DND-41 (cell line): ENCODE data around the gene PHF21B.

Source experiments
- ATAC-seq: fragments of 200-7000 bp; cut with Tn5 transposase; 3 replicates; pipeline ENCODE4 v1.9.1; 2021; ENCODE audit warnings: low read depth; ENCODE audit not compliant: insufficient read depth
- DNase-seq: peaks from one replicate; pipeline ENCODE4 v3.0.0-alpha.2; 2020
- H2AFZ ChIP-seq: 2 replicates; pipeline ENCODE4 v1.6.0; 2012; ENCODE audit warnings: low read depth, low read length
- H3K27ac ChIP-seq: 2 replicates; pipeline ENCODE4 v1.5.1; 2012; ENCODE audit warnings: low read length, inconsistent platforms
- H3K27me3 ChIP-seq: fragments of 200-600 bp; sonication (generic); 2 replicates; pipeline ENCODE4 v1.6.0; 2012; ENCODE audit warnings: low read length, mild to moderate bottlenecking, inconsistent platforms; ENCODE audit not compliant: insufficient read depth, poor library complexity
- H3K36me3 ChIP-seq: 2 replicates; pipeline ENCODE4 v1.5.1; 2012; ENCODE audit warnings: low read length, inconsistent platforms; ENCODE audit not compliant: insufficient read depth
- H3K4me1 ChIP-seq: 2 replicates; pipeline ENCODE4 v1.5.1; 2012; ENCODE audit warnings: mild to moderate bottlenecking, low read length; ENCODE audit not compliant: insufficient read depth
- H3K4me2 ChIP-seq: 2 replicates; pipeline ENCODE4 v1.6.0; 2012; ENCODE audit warnings: mild to moderate bottlenecking, moderate library complexity, low read length, inconsistent platforms; ENCODE audit not compliant: insufficient read depth
- H3K4me3 ChIP-seq, 2 experiments: fragments of 200-600 bp in 1 of 2; shearing (Covaris generic) in 1 of 2; 2 replicates each; pipeline ENCODE4 v1.5.1; 2012 to 2016; ENCODE audit warnings: inconsistent platforms in 2 of 2, low read length in 2 of 2, mild to moderate bottlenecking in 2 of 2, low read depth in 1 of 2, moderate library complexity in 1 of 2
- H3K79me2 ChIP-seq: 2 replicates; pipeline ENCODE4 v1.6.0; 2012; ENCODE audit warnings: low read length, inconsistent platforms; ENCODE audit not compliant: insufficient read depth
- H3K9ac ChIP-seq: 2 replicates; pipeline ENCODE4 v1.6.0; 2012; ENCODE audit warnings: low read depth, mild to moderate bottlenecking, inconsistent platforms, low read length, moderate library complexity
- H3K9me3 ChIP-seq: 2 replicates; pipeline ENCODE4 v1.5.1; 2012; ENCODE audit warnings: low read length, moderate library complexity, mild to moderate bottlenecking, inconsistent platforms; ENCODE audit not compliant: insufficient read depth, severe bottlenecking
- H4K20me1 ChIP-seq: 2 replicates; pipeline ENCODE4 v1.6.0; 2012; ENCODE audit warnings: low read length; ENCODE audit not compliant: insufficient read depth
- EZH2 ChIP-seq: IDR thresholded peaks from 3 replicates; pipeline ENCODE4 v1.6.1; 2012; ENCODE audit warnings: borderline replicate concordance, low read depth, mild to moderate bottlenecking, moderate library complexity, low read length, inconsistent platforms; ENCODE audit not compliant: severe bottlenecking
- TF ChIP-seq, protein P1 (sequence below): IDR thresholded peaks from 2 replicates; pipeline ENCODE4 v1.5.1; 2012; ENCODE audit warnings: borderline replicate concordance, low read length, moderate library complexity, mild to moderate bottlenecking; ENCODE audit not compliant: poor library complexity, severe bottlenecking; ENCODE audit errors: extremely low read depth

PHF21B gene

DNA sequence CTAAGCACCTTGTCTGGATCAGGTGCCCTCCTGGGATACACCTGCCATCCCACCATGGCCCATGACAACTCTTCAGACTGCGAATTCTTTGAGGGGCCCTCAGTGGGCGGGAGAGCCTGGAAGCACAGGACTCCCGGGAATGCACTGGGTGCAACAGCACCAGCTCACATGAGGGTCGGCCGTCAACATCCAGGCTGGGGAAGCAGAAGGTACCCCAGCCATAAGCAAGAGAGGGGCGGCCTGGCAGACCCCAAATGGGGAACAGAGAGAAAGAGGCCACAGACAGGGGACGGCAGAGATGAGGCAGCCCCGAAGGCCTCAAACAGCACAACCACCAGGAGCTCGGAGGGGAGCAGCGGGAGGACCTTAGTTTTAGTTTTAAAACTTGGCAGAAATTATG is 94.4 kb downstream of the PHF21B start:
- no peaks in the 10 kb centered on the region for H3K4me1 ChIP-seq
- H3K27me3 ChIP-seq = no peaks in the 10 kb centered on the region
- no peak for ATAC-seq
- H3K79me2 ChIP-seq = peaks cover 3% of the 10 kb centered on the region
- TF ChIP-seq EZH2 = no peak
- TF ChIP-seq, protein P1, sequence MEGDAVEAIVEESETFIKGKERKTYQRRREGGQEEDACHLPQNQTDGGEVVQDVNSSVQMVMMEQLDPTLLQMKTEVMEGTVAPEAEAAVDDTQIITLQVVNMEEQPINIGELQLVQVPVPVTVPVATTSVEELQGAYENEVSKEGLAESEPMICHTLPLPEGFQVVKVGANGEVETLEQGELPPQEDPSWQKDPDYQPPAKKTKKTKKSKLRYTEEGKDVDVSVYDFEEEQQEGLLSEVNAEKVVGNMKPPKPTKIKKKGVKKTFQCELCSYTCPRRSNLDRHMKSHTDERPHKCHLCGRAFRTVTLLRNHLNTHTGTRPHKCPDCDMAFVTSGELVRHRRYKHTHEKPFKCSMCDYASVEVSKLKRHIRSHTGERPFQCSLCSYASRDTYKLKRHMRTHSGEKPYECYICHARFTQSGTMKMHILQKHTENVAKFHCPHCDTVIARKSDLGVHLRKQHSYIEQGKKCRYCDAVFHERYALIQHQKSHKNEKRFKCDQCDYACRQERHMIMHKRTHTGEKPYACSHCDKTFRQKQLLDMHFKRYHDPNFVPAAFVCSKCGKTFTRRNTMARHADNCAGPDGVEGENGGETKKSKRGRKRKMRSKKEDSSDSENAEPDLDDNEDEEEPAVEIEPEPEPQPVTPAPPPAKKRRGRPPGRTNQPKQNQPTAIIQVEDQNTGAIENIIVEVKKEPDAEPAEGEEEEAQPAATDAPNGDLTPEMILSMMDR = no peak
- H3K36me3 ChIP-seq = peaks cover 88% of the 10 kb centered on the region
- peaks cover 33% of the 10 kb centered on the region for H4K20me1 ChIP-seq
- peaks cover 11% of the 10 kb centered on the region for H3K9me3 ChIP-seq
- no peak for DNase-seq
- no peak overlapping the region for H3K9ac ChIP-seq
- H3K27ac ChIP-seq = no peak overlapping the region
- no peak overlapping the region for H3K4me3 ChIP-seq
- no peak overlapping the region for H2AFZ ChIP-seq
- no peak overlapping the region for H3K4me2 ChIP-seq

DNA sequence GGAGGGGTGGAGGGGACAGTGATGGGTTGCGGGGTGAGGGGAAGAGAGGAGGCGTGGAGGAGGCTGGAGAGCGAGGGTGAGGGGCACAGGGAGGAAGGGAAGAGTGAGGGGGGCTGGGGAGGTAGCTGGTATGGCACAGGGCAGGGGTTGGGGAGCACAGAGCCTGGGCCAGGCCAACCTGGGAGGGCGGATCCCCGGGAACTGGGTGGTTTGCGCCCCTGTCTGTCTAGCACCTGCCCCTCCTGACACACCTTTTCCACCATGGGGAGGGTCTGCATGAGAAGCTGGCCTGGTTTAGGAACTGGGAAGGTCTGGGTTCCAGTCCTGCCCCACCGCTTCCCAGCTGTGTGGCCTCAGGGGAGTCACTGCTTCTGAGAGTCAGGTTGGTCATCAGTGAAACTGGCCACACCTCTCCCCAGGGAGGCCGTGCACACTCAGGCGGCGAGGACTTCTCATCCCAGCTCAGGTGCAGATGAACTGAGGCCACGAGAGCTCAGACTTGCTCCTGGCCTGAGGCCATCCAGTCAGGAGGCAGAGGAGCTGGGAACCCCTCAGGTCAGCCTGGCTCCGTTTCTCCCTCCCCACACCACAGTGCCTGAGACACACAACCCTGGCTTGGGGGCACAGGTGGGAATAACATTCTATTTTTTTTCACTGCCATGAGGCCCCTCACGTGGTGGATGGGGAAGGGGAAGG is 95.6 kb downstream of the PHF21B start:
- peaks cover 23% of the 10 kb centered on the region; the same call in 1 of the 2 replicates for H4K20me1 ChIP-seq
- no peak overlapping the region for H3K27ac ChIP-seq
- no peaks in the 10 kb centered on the region for H3K27me3 ChIP-seq
- DNase-seq (no peak), ATAC-seq (no peak)
- peaks cover 11% of the 10 kb centered on the region for H3K9me3 ChIP-seq
- H3K4me1 ChIP-seq = no peaks in the 10 kb centered on the region
- peaks cover 96% of the 10 kb centered on the region for H3K36me3 ChIP-seq
- peaks cover under 1% of the 10 kb centered on the region; the same call in 1 of the 2 replicates for H3K79me2 ChIP-seq
- TF ChIP-seq EZH2 = no peak
- TF ChIP-seq, protein P1 = no peak
- no peak overlapping the region for H3K9ac ChIP-seq
- no peak overlapping the region for H3K4me2 ChIP-seq
- H2AFZ ChIP-seq = no peak overlapping the region
- H3K4me3 ChIP-seq = no peak overlapping the region

DNA sequence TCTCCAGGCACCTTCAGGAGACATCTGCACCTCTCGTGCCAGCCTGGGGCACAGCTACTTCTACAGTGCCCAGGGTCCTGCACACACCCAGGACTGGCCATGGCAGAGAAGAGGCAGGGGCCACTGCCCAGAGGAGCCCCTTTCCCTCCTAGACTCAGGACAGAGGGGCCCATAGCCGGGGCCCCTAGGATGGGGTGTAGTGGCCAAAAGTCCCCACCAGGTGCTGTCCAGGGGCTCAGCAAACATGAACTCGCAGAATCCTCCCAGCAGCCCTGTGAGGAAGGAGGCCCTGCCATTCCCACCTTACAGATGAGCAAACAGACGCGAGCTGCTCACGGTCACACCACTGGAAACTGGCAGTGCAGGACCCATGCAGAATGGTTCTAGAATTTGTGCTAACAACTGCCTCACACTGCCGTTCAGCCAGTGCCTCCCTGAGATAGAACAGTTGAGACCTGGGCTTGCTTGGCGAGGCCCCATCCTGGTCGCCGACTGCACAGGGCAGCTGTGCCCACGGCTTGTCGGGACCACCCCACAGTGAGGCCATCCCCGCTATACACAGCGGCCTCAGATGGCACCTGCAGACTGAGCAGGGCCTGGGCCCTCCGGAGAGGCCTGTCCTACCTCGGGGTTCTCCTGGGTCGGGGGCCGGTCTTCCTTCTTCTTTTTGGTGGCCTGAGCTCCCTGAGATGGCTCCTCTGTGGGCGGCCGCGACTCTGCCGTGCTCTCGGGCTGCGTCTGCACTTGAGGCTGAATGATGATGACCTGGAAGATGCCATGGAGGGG is 96.4 kb downstream of the PHF21B start:
- Histone ChIP-seq H3K9me3 (peaks cover 11% of the 10 kb centered on the region), H3K9ac (no peak overlapping the region), H3K36me3 (peaks cover 99% of the 10 kb centered on the region), H4K20me1 (peaks cover 17% of the 10 kb centered on the region; the same call in 1 of the 2 replicates), H3K4me3 (no peak overlapping the region), H3K79me2 (no peaks in the 10 kb centered on the region), H3K4me2 (no peak overlapping the region), H3K27ac (no peak overlapping the region), H3K4me1 (no peaks in the 10 kb centered on the region), H2AFZ (no peak overlapping the region), H3K27me3 (no peaks in the 10 kb centered on the region)
- ATAC-seq = no peak
- DNase-seq = no peak
- TF ChIP-seq, protein P1 = no peak
- no peak for TF ChIP-seq EZH2
